Ureter (tissue), 1 donor: Measurements from ENCODE around the gene OR1E2. TPM values are rescaled to one million over a fixed set of nuclear protein-coding genes. Genes with fewer than 3 reads are reported as not detected.
"Not testable (repeated sequence)": the region's sequence is repeated elsewhere in the genome, so short reads cannot be mapped to it uniquely, and the experiment has no call there.

Experiments
- DNase-seq: peaks from one replicate; pipeline ENCODE4 v3.0.0-alpha.2; 2020; ENCODE audit warnings: low spot score
- total RNA-seq: library from RNA; stranded (reverse); gene quantifications from one replicate; pipeline ENCODE4 v1.2.4, GENCODE V29; 2023
- donor health status: DM: yes; HTN: yes; CAD: no.

Gene OR1E2, protein sequence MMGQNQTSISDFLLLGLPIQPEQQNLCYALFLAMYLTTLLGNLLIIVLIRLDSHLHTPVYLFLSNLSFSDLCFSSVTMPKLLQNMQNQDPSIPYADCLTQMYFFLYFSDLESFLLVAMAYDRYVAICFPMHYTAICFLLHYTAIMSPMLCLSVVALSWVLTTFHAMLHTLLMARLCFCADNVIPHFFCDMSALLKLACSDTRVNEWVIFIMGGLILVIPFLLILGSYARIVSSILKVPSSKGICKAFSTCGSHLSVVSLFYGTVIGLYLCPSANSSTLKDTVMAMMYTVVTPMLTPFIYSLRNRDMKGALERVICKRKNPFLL
- total RNA-seq = not detected

DNA sequence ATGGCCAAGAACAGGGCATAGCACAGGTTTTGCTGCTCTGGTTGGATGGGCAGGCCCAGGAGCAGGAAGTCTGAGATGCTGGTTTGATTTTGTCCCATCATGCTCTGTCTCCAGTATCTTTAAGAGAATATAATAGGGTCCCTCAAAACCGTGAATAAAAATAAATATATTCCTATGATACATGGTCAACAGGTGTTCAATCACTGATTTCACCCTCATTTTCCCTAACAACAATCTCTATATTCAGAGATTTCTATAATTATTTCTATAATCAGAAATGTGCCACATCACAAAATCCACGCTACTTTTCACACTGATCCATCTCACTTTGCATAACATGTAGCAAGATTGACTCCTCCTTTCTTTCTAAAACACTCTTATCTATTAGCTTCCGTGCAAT is at the start of gene OR1E2:
OR1E2 (minus strand) TSS at position 101 of the 400 bp plus-strand sequence; CDS start at position 101, 0 bp downstream.
- no peak for DNase-seq

DNA sequence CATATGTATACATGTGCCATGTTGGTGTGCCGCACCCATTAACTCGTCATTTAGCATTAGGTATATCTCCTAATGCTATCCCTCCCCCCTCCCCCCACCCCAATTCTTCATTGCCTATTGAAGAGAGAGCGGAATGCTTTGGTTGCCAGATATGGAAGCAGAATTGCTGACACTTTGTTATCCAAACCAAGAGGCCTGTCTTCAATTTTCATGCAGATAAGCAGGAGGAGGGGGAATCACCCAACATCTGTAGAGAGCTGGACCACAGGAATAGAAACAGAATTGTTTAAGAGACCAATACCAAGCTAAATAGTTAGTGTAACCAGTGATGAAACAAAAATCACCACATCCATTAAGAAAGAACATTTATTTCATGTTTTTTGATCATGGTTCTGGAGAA is 49.2 kb upstream of the OR1E2 start:
- DNase-seq = no peak

DNA sequence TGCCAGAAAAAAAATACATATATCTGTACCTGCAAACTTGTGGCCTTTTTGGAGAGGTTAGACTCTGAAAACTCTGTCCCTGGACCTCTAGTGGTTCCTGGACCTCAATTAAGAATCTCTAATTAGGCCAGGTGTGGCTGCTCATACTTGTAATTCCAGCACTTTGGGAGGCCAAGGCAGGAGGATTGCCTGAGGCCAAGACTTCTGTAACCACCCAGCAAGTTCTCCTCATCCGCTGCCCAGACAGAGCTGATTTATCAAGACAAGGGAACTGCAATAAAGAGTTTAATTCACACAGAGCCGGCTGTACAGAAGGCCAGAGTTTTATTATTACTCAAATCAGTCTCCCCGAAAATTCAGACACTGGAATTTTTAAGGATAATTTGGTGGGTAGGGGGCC is 46.3 kb upstream of the OR1E2 start:
- DNase-seq = no peak

DNA sequence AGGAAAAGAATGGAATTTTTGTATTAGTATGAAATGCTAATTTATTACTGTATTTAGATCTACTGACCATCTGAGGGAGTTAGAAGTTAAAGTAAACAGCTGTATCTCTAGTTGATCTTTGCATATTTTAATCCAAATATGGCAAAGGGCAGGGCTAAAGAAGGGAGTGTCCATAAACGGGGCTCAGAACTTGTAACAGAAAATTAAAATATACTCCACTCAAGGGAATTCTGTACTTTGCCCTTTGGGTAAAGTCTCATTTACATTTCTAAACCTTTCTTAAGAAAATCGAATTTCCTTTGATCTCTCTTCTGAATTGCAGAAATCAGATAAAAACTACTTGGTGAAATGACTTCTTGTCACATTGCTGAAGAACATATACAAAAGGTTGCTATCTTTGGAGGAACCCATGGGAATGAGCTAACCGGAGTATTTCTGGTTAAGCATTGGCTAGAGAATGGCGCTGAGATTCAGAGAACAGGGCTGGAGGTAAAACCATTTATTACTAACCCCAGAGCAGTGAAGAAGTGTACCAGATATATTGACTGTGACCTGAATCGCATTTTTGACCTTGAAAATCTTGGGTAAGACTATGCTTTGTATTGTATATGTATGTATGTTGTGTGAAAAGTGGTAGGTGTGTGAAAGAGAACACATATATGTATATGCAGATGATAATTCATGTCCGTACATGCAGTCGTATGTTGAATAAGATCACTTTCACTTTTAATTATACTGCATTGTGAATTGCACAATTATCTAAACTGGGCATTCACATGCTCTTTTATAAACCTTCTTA is 42.4 kb upstream of the OR1E2 start, which contains the start of gene ASPA:
ASPA (plus strand) TSS at position 186 of the 799 bp plus-strand sequence; CDS start at position 349, 163 bp downstream.
- no peak for DNase-seq

DNA sequence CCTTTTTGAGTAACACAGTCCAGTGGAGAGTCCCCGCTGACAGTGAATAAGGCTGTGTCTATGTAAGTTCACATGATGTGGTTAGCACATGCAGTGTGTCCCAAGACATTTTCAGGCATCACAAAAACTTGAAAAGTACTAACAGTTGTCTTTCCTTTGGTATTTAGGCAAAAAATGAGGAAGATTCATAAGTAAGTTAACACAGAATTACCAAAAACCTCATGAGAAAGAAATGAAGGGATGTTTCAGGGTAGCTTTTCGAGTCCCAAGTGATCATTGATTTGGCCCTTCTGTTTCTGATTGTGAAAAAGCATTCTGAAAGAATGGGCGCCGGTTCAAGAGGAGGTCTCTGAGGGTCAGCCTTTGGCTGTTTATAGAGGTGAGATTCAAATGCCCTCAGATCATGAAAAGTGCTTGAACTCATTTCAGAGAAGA is 41.6 kb upstream of the OR1E2 start:
- no peak for DNase-seq

DNA sequence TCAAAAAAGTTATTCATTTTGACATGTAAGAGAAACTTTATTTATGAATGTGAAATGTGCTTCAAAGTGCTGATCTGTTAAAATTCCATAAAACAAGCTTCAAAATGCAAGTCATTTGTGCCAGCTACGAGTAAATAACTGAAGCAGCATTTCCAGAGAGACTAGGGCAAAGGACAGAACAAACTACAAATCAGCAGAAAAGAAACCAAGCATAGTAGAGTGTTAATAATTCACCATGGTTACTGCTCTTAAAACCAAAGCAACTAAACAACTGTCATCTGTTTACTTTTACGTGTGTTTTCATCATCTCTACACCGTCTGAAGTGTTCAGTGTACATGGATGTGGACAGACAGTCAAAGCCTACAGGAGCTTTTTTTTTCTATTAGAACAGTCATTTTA is 40.6 kb upstream of the OR1E2 start:
- no peak for DNase-seq

DNA sequence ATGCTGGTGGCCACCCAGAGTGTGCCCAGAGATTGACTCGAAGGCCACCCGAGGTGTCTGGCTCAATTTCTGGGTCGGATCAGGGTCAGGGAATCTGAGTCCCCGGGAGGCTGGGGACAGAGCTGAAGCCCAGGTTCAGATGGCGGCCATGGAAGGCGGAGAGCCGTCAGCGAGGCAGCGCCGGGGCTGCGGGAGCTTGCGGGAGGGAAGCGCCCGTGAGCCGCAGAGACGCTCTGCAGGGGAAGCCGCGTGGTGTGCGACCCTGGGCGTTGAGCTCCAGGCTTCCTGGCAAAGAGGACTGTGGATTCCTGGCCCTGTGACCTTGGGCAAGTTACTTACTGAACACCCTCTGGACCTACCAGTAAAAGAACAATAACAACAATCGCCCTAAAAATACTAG is 38.5 kb upstream of the OR1E2 start:
- no peak for DNase-seq

DNA sequence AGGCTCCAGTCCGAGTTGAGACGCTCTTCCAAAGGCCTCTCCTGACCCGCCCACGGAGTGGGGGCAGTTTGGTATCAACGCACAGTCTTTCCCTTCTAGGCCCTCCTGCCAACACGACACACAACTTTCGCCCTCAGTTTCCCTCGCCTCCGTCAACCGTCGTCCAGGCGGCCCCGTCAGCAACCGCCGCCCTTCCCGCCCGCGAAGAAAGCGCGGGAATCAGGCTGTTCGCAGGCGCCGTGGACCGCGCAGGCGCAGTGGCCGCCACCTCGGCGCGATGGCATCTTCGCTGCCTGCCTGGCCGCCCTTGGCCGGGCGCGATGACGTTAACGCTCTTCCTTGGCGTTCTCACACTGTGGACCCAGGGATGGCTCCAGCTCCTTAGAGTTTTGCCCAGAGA is 38.0 kb upstream of the OR1E2 start, which contains the start of gene SPATA22:
SPATA22 (minus strand) TSS at position 221 of the 400 bp plus-strand sequence. CDS start 2,494 bp downstream, outside the sequence.
- no peak for DNase-seq

DNA sequence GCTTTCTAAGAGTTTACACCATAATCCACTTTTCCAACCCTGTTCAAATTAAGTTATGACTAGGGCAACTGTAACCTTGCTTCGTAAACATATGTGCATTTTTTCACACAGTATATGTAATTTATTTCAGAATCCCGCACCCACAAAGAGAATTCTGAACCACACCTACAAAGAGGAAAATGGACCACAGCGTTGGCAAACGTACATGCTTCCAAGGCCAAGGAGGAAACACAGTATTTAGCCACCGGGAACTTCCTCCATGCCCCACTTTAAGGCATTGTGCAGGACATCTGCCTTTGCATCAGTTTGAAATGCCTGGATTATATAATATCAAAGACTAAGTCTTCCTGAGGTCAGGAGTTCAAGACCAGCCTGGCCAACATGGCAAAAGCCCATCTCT is 35.9 kb upstream of the OR1E2 start:
- DNase-seq = no peak

DNA sequence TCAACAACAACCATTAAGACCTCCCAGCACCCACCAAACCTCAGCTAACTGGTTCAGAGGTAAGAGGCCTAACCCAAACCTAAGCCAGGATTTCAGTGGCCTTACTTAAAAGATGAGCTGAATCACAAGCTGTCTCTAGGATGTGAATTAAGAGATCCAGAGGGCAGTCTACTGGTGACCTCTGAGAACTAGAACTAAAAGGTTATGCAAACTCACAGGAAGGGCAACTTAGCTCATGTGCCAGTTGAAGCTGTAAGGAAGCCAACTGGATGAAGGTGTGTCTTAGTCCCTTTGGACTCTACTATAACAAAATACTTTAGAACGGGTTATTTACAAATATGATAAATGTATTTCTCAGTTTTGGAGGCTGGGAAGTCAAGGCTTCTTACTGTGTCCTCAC is 32.7 kb upstream of the OR1E2 start:
- DNase-seq = not testable (repeated sequence)

DNA sequence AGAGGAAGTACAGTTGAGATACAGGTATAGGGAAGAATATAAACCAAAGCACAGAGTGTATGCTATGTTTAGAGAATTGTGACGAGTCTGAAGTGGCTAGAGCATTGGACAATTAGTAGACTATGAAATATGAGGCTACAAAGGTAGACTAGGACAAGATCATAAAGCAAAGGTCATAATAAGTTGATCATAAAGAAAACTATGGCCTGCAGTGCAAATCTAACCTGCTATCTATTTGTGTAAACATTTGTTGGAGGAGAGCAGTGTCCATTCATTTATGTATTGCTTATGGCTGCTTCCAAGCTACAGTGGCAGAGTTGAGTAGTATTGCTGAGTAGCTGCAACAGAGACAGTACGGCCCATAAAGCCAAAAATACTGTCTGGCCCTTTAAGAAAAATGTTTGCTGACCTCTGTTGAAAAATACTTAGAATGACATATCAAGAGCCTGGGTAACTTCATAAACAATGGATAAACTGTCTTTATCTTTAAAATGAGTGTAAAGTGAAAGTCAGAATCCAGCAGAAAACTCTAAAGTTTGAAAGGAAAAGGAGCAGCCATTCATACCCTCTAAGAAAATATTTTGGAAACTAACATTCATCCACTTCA is 14.5 kb upstream of the OR1E2 start:
- no peak for DNase-seq

DNA sequence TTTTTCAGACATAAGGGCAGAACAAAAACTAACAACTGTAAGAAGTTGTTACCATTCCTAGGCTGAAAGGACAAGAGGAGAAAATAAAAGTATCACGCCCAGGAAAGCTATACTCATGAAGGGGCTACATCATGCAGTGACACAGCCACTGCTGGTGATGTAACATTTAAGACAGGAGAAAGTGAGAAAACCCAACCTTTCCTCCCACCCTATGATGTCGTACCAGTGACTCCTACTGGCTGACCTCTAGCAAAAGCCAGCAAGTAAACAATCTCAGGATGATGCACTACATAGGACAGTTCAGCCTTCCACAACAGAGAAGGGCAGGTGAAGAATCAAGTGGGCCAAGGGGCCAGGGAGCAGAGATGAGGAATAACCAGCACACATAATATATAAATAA is 14.0 kb upstream of the OR1E2 start:
- DNase-seq = no peak

DNA sequence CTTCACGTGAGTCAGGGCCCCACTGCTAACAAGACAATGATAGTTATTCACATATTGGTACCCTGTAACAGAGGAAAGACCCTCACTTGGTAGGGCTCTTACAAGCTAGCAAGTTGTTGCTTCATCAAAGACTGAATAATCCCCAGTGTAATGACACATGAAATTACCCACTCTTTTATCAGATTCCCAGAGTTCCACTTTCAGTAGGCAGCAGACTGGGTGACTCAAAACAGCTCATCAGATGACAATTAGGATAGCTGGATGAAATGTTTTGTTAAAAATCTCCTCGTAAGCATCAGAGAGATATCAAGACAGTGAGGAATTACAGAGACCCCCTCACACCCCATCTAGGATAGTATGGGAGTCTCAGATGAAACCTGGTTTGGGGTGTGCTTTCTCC is 6.8 kb upstream of the OR1E2 start:
- no peak for DNase-seq

DNA sequence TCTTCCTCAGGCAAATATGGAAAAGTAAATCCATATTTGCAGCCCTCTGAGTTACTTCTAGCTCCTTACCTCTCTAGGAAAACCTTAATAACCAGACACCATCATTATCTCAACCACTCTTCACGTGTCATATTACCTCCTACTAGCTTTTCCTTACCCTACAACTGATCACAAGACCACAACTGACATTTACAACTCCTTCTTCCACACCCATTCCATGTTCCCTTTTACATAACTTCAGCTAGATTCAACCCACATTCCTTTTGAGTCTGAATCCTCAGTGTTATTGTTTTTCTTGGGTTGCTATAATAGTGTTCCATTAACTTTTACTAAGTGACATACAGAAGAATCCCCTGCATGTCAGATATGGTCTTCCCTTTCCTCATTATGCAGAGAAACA is 4.7 kb upstream of the OR1E2 start:
- DNase-seq = no peak

DNA sequence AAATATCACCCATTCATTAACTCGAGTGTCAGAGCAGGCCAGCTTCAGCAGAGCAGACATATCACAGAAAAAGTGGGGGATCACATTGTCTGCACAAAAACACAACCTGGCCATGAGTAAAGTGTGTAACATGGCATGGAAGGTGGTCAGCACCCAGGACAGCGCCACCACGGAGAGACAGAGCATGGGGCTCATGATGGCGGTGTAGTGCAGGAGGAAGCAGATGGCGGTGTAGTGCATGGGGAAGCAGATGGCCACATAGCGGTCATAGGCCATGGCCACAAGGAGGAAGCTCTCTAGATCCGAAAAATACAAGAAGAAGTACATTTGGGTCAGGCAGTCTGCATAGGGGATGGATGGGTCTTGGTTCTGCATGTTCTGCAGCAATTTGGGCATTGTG is 426 bp downstream of the OR1E2 start:
- not testable (repeated sequence) for DNase-seq

DNA sequence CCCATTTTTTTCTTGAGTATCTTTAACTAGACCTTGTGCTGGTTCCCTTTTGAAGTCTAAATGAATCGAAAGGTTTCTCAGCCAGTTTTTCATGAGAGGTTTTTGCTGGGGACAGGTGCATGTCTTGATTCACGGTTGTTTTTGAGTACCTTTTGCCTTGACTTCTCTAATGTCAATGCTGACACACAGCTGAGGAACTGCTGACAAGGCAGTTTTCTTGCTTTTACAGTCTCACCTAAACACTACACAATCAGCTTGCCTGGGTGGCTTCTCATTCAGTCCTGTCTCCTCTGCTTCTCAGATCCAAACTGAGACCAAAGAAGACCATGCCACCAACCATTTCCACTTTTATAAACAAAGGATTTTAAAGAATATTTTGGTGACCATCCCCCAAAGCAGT is 15.4 kb downstream of the OR1E2 start:
- no peak for DNase-seq

DNA sequence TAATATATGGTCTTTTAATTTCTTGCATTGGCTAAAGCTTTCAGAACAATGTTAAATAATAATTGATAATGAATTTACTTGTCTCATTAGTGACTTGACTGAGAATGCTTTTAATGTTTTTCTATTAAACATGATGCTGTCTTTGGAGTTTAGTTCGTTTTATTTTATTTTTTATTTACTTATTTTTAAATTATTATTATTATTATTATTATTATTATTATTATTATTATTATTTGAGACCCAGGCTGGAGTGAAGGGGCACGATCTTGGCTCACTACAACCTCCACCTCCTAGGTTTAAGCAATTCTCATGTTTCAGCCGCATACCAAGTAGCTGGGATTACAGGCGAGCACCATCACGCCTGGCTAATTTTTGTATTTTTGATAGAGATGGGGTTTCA is 18.0 kb downstream of the OR1E2 start:
- no peak for DNase-seq

DNA sequence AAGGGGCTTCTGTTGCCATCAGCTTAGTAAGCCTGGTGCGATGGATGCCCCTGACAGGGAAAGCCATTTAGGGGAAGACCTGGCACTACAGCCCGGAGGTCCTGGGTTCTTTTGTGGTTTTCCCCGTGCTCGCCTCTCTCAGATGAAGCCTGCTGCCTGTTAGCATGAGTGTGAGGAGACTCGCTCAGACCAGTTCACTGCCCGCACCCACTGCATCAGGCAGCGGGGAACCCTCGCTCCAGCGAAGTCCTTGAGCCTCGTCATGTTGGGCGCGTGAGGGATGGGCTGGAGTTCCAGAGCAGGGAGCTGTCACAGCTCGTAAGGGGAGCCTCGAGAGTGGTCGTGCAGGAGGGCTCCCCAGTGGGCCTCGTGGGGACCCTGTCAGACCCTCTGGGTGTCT is 21.4 kb downstream of the OR1E2 start:
- not testable (repeated sequence) for DNase-seq

DNA sequence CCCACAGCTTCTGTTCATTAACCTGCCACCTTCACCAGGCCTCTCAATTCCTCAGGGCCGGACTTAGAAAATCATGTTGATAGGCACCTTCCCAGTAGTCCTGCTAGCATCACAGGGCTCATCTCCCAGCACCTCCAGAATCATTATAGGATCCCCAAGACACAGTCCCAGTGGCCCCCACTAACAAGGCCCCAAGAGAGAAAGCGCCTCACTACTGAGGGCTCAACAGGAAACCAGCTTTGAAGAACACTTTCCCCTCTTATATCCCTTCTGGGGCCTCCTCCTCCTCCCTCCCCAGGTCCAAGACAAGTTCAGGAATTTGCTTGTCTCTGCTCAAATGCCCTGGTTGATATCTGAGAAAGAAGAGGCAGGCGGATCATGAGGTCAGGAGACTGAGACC is 22.6 kb downstream of the OR1E2 start, which contains the start of gene OR3A3:
OR3A3 (plus strand) TSS at position 301 of the 400 bp plus-strand sequence.
- DNase-seq = no peak

DNA sequence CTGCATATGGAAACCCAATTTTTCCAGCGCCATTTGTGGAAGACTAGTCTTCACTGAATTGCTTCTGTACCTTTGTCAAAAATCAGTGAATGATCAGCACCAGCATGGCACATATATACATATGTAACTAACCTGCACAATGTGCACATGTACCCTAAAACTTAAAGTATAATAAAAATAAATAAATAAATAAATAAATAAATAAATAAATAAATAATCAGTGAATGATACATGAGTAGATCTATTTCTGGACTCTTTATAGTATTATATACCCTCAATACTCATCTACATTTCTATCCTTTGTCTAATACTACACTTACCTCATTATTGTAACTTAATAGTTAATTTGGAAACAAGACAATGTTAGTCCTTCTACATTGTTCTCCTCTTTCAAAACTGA is 29.8 kb downstream of the OR1E2 start:
- not testable (repeated sequence) for DNase-seq

DNA sequence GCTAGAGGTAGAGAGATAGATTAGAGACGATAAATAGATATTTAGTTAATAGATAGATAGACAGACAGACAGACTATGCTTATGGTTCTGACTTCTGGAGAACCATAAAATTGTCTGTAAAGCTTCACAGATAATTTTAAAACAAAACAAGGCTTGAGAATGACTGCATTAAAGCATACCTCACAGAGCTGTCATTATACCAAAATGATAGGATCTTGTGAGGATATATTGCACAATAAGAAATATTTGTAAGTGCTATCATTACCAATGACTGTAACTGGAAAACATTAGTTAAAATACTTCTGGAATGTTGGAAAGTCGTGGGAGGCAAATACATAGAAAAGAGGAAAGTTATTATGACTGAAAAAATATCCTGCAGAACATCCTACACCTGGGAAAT is 31.9 kb downstream of the OR1E2 start:
- no peak for DNase-seq

DNA sequence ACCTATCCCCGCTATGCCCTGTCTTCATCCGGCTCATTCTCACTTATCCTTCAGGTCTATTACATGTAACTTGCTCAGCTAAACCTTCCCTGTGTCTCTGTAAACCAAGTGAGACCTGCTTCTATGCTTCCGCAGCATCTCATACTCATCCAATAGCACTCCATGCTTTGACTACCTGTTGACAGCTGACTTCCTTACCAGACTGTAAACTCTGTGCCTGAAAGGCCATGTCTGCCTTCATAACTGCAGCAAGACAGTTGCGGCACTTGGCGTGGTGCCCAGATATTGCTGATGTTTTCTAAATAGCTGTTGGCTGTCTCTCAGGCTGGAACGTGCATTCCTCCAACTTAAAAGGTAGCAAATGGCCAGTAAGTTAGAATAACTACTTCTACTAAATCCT is 33.6 kb downstream of the OR1E2 start:
- no peak for DNase-seq
